ENCODE measurements around the gene SORCS3. TPM values are rescaled to one million over a fixed set of nuclear protein-coding genes. Genes with fewer than 3 reads are reported as not detected.

SORCS3 gene
- total RNA-seq, 1 experiment from 2014 or later: not detected

GRCh38 chr10:104895981-104896380 is 254.9 kb downstream of the SORCS3 start:
- no peak for ATAC-seq
- Histone ChIP-seq H3K79me2 (ENCODE audit: insufficient read depth, low read length) (no peaks in the 10 kb centered on the region), H3K9me2 (ENCODE audit: insufficient read depth) (no peaks in the 10 kb centered on the region), H3K4me3 (replicated peaks in 1 of 2; ENCODE audit: low read depth in 1 of 2, low read length in 2 of 2) (no peak overlapping the region), H3K36me3 (ENCODE audit: control insufficient read depth in 1 of 2, insufficient read depth in 2 of 2, low read length in 2 of 2) (no peaks in the 10 kb centered on the region), H3K4me1 (ENCODE audit: control insufficient read depth in 1 of 2, insufficient read depth in 2 of 2, low read length in 2 of 2) (no peaks in the 10 kb centered on the region), H3K4me2 (ENCODE audit: low read length) (no peak overlapping the region), H3K9ac (ENCODE audit: low read length) (no peak overlapping the region), H3K9me3 (ENCODE audit: control insufficient read depth in 1 of 2, insufficient read depth in 1 of 2, low read depth in 1 of 2, low read length in 2 of 2) (no peaks in the 10 kb centered on the region), H4K20me1 (ENCODE audit: insufficient read depth) (no peaks in the 10 kb centered on the region), H3K27me3 (ENCODE audit: insufficient read depth, low read length) (peaks cover 65% of the 10 kb centered on the region), H3K27ac (ENCODE audit: low read depth, low read length) (no peak overlapping the region), H2AFZ (ENCODE audit: low read depth, low read length, poor library complexity, severe bottlenecking) (no peak overlapping the region)
- CTCF ChIA-PET: no interaction called here
- DNase-seq (ENCODE audit: low read depth, low spot score): no peak
- POLR2A ChIA-PET: no interaction called here
- no peak for TF ChIP-seq SP1 (IDR thresholded peaks at IDR 0.05; ENCODE audit: low read depth)
- no peak for TF ChIP-seq CEBPB (IDR thresholded peaks at IDR 0.05; ENCODE audit: low read depth)
- no peak for TF ChIP-seq REST (IDR thresholded peaks at IDR 0.05; ENCODE audit: low read depth)
- TF ChIP-seq ZFX (IDR thresholded peaks at IDR 0.05): no peak
- TF ChIP-seq EZH2phosphoT487 (IDR thresholded peaks at IDR 0.05; ENCODE audit: borderline replicate concordance): no peak
- RAD21 ChIA-PET (ENCODE audit: low non-redundant PET in 1 of 2, low total read pairs in 2 of 2, uncharacterized antibody in 2 of 2, unreplicated experiment in 2 of 2): no interaction called here
- intact Hi-C loops (cut with micrococcal nuclease): no loop called here
- BruUV-seq (replicated peaks): no TSS peak

- TF ChIP-seq CBX3 (IDR thresholded peaks at IDR 0.05; ENCODE audit: low read depth) (no peak), EZH2phosphoT487 (IDR thresholded peaks at IDR 0.05; ENCODE audit: borderline replicate concordance) (no peak), TCF7L2 (IDR thresholded peaks at IDR 0.05; ENCODE audit: borderline replicate concordance, extremely low read depth, insufficient read depth, insufficient read length) (no peak), SRF (IDR thresholded peaks at IDR 0.05; ENCODE audit: low read depth) (no peak), ZNF274 (IDR thresholded peaks at IDR 0.05; ENCODE audit: low read depth, low read length) (no peak)
- no peak for ATAC-seq
- H3K27me3 ChIP-seq (ENCODE audit: insufficient read depth, low read length): peaks cover 64% of the 10 kb centered on the region
These were observed 256.6 kb downstream of the SORCS3 start for GRCh38 chr10:104897696-104898095.

More at GRCh38 chr10:104897696-104898095, 256.6 kb downstream of the SORCS3 start:
- intact Hi-C loops (cut with micrococcal nuclease): no loop called here
- Histone ChIP-seq H3K9ac (ENCODE audit: low read length) (no peak overlapping the region), H3K9me3 (ENCODE audit: control insufficient read depth in 1 of 2, insufficient read depth in 1 of 2, low read depth in 1 of 2, low read length in 2 of 2) (no peaks in the 10 kb centered on the region), H2AFZ (ENCODE audit: low read depth, low read length, poor library complexity, severe bottlenecking) (no peak overlapping the region), H3K4me3 (replicated peaks in 1 of 2; ENCODE audit: low read depth in 1 of 2, low read length in 2 of 2) (no peak overlapping the region), H3K36me3 (ENCODE audit: control insufficient read depth in 1 of 2, insufficient read depth in 2 of 2, low read length in 2 of 2) (no peaks in the 10 kb centered on the region), H4K20me1 (ENCODE audit: insufficient read depth) (no peaks in the 10 kb centered on the region), H3K27ac (ENCODE audit: low read depth, low read length) (no peak overlapping the region), H3K4me2 (ENCODE audit: low read length) (no peak overlapping the region), H3K9me2 (ENCODE audit: insufficient read depth) (no peaks in the 10 kb centered on the region), H3K79me2 (ENCODE audit: insufficient read depth, low read length) (no peaks in the 10 kb centered on the region), H3K4me1 (ENCODE audit: control insufficient read depth in 1 of 2, insufficient read depth in 2 of 2, low read length in 2 of 2) (no peaks in the 10 kb centered on the region)
- DNase-seq (ENCODE audit: low read depth, low spot score): no peak
- BruUV-seq (replicated peaks): no TSS peak
- ChIA-PET POLR2A (no interaction called here), CTCF (no interaction called here), RAD21 (ENCODE audit: low non-redundant PET in 1 of 2, low total read pairs in 2 of 2, uncharacterized antibody in 2 of 2, unreplicated experiment in 2 of 2) (no interaction called here)
